GM12801 (cell line): Measurements from ENCODE around the gene SPEM3.

Source experiments
- CTCF ChIP-seq: IDR thresholded peaks from one replicate; pipeline ENCODE4 v1.5.1; 2011; ENCODE audit warnings: control low read depth; ENCODE audit not compliant: insufficient read length; ENCODE audit errors: extremely low read depth

SPEM3 gene

GRCh38 chr17:7428557-7428956 is at the start of gene SPEM3:
SPEM3 (plus strand) TSS chr17:7428857; CDS start chr17:7428903, 46 bp downstream.
- no peak for TF ChIP-seq CTCF

- no peak for TF ChIP-seq CTCF
Measured at GRCh38 chr17:7379134-7379533, 49.5 kb upstream of the SPEM3 start.

GRCh38 chr17:7380321-7380720 is 48.3 kb upstream of the SPEM3 start:
- TF ChIP-seq CTCF: no peak

- no peak for TF ChIP-seq CTCF
Measured at GRCh38 chr17:7380855-7381683, 47.6 kb upstream of the SPEM3 start, which contains the start of gene TNK1. TNK1 (plus strand) TSS chr17:7381089; CDS start chr17:7382927, 1,838 bp downstream.

- TF ChIP-seq CTCF: no peak
Measured at GRCh38 chr17:7382901-7383300, 45.8 kb upstream of the SPEM3 start.

GRCh38 chr17:7383371-7383741 is 45.3 kb upstream of the SPEM3 start:
- no peak for TF ChIP-seq CTCF

- TF ChIP-seq CTCF: no peak
Measured at GRCh38 chr17:7383742-7384488, 44.7 kb upstream of the SPEM3 start.
